ENCODE measurements around the gene PON3. TPM values are rescaled to one million over a fixed set of nuclear protein-coding genes. Genes with fewer than 3 reads are reported as not detected.

Gene PON3
- total and polyA plus RNA-seq, 5 donors from 2014 or later: not detected

DNA sequence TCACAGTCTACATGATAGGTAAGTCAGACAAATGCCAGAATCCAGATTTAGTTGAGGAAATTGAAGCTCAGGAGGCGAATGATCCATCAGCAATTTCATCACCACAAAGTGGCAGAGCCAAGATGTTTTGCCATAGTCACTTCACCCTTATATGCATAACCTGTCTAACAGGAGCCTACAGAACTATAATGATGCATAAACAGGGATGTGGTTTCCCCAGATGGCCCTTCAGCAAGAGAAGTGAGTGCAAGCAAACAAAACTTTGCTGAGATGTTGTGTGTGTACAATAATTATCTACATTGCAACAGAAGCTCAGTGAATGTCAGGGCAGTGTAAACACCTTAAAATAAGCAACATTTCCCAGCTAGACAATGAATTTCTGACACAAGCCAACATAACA is 28.6 kb downstream of the PON3 start:
- H3K36me3 ChIP-seq (ENCODE audit: control insufficient read depth, insufficient read depth, low read length): no peaks in the 10 kb centered on the region
- H3K27ac Mint-ChIP-seq: no peak overlapping the region
- peaks cover 0 to 2% (median 0%) of the 10 kb centered on the region in 7 donors for H3K9me3 Mint-ChIP-seq
- H3K36me3 Mint-ChIP-seq: no peaks in the 10 kb centered on the region
- no peak overlapping the region for H3K27ac ChIP-seq (ENCODE audit: insufficient read depth, low read length, poor library complexity, severe bottlenecking)
- DNase-seq (no peak), ATAC-seq (ENCODE audit: low read depth in 2 of 2) (no peak)
- no peak overlapping the region for H3K4me3 Mint-ChIP-seq
- no peaks in the 10 kb centered on the region for H3K4me1 Mint-ChIP-seq
- H3K27me3 Mint-ChIP-seq: no peaks in the 10 kb centered on the region
- no peaks in the 10 kb centered on the region for H3K9me3 ChIP-seq (ENCODE audit: control insufficient read depth in 2 of 2, low read length in 2 of 2)
- no peaks in the 10 kb centered on the region for H3K27me3 ChIP-seq (ENCODE audit: control insufficient read depth, insufficient read depth, low read length)
- H3K4me1 ChIP-seq (ENCODE audit: control insufficient read depth, insufficient read depth, low read length, poor library complexity, severe bottlenecking): no peaks in the 10 kb centered on the region
- no peak overlapping the region for H3K4me3 ChIP-seq (ENCODE audit: low read depth, low read length)

DNA sequence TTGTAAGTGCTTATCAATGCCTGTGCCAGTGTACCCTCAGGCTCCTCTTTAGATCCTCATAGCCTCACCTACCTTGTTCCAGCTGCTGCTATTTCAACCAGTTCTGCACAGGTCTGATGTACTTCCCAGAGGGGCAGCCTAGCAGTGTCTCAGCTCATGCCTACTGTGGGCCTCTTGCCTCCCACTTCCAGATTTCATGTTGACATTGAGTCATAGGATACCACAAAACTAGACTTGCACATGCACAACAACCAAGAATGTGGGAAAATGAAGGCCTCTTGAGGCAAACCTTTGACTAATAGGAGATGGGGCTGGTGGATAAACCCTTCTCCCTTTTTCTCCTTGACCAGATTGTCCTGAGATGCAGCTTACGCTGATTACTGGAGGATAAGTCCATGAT is 31.0 kb downstream of the PON3 start:
- no peaks in the 10 kb centered on the region for H3K27me3 Mint-ChIP-seq
- Histone ChIP-seq H3K4me3 (ENCODE audit: low read depth, low read length) (no peak overlapping the region), H3K9me3 (ENCODE audit: control insufficient read depth in 2 of 2, low read length in 2 of 2) (no peaks in the 10 kb centered on the region), H3K36me3 (ENCODE audit: control insufficient read depth, insufficient read depth, low read length) (no peaks in the 10 kb centered on the region), H3K27ac (ENCODE audit: insufficient read depth, low read length, poor library complexity, severe bottlenecking) (no peak overlapping the region), H3K27me3 (ENCODE audit: control insufficient read depth, insufficient read depth, low read length) (no peaks in the 10 kb centered on the region), H3K4me1 (ENCODE audit: control insufficient read depth, insufficient read depth, low read length, poor library complexity, severe bottlenecking) (no peaks in the 10 kb centered on the region)
- H3K36me3 Mint-ChIP-seq: no peaks in the 10 kb centered on the region
- H3K4me1 Mint-ChIP-seq: no peaks in the 10 kb centered on the region
- ATAC-seq (ENCODE audit: low read depth in 2 of 2) (no peak), DNase-seq (no peak)
- no peak overlapping the region for H3K4me3 Mint-ChIP-seq
- H3K27ac Mint-ChIP-seq: no peak overlapping the region
- peaks cover 0 to 2% (median 0%) of the 10 kb centered on the region in 7 donors for H3K9me3 Mint-ChIP-seq

- H3K4me1 Mint-ChIP-seq: no peaks in the 10 kb centered on the region
- H3K27me3 Mint-ChIP-seq: no peaks in the 10 kb centered on the region
- Histone ChIP-seq H3K36me3 (ENCODE audit: control insufficient read depth, insufficient read depth, low read length) (no peaks in the 10 kb centered on the region), H3K9me3 (ENCODE audit: control insufficient read depth in 2 of 2, low read length in 2 of 2) (no peaks in the 10 kb centered on the region), H3K4me1 (ENCODE audit: control insufficient read depth, insufficient read depth, low read length, poor library complexity, severe bottlenecking) (no peaks in the 10 kb centered on the region), H3K27me3 (ENCODE audit: control insufficient read depth, insufficient read depth, low read length) (no peaks in the 10 kb centered on the region), H3K27ac (ENCODE audit: insufficient read depth, low read length, poor library complexity, severe bottlenecking) (no peak overlapping the region), H3K4me3 (ENCODE audit: low read depth, low read length) (no peak overlapping the region)
- H3K36me3 Mint-ChIP-seq: no peaks in the 10 kb centered on the region
- DNase-seq (no peak), ATAC-seq (ENCODE audit: low read depth in 2 of 2) (no peak)
- H3K4me3 Mint-ChIP-seq: no peak overlapping the region
- peaks cover 0 to 2% (median 1%) of the 10 kb centered on the region in 7 donors for H3K9me3 Mint-ChIP-seq
- H3K27ac Mint-ChIP-seq: no peak overlapping the region
Observed at GRCh38 chr7:95357623-95358022, 38.6 kb downstream of the PON3 start.

DNA sequence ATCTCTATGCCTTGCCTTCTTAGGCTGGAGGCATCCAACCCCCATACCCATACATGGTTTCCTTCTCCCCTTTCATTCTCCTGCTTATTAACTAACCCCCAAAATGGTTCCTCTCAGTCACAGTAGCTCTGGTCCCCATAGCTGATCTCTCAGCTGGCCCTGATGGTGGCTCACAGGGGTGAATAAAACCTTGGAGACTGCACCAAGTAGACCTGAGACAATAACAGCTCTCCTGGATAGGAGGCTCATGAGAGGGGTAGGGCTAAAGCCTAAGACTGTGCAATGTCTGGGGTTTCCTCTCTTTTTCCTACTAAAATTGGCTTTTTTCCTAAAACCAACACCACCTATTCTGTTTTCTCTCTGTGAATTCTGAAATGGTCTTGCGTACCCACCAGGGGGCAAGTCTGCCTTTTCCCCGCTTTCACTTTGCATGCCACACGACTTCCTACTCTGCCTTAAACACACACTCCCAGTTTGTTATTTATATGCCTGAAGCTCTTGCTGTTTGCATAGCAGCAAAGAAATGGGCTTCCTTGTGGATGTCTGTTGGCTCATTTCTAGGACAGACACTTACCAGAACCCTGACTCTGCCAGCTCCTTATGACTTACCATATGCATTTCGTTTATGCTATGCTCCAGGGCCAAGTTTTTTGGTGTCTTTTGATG is 53.4 kb downstream of the PON3 start:
- H3K36me3 Mint-ChIP-seq: no peaks in the 10 kb centered on the region

GRCh38 chr7:95342029-95342428 is 54.1 kb downstream of the PON3 start:
- no peaks in the 10 kb centered on the region for H3K27me3 ChIP-seq (ENCODE audit: control insufficient read depth, insufficient read depth, low read length)
- H3K4me3 ChIP-seq (ENCODE audit: low read depth, low read length): no peak overlapping the region
- no peaks in the 10 kb centered on the region for H3K4me1 ChIP-seq (ENCODE audit: control insufficient read depth, insufficient read depth, low read length, poor library complexity, severe bottlenecking)
- DNase-seq (no peak), ATAC-seq (ENCODE audit: low read depth in 2 of 2) (no peak)
- peaks cover 5% of the 10 kb centered on the region for H3K27me3 Mint-ChIP-seq
- H3K27ac Mint-ChIP-seq: no peak overlapping the region
- no peak overlapping the region for H3K4me3 Mint-ChIP-seq
- no peak overlapping the region for H3K27ac ChIP-seq (ENCODE audit: insufficient read depth, low read length, poor library complexity, severe bottlenecking)
- no peaks in the 10 kb centered on the region for H3K36me3 Mint-ChIP-seq
- peaks cover 0 to 4% (median 1%) of the 10 kb centered on the region in 7 donors for H3K9me3 Mint-ChIP-seq
- H3K4me1 Mint-ChIP-seq: no peaks in the 10 kb centered on the region
- H3K9me3 ChIP-seq (ENCODE audit: control insufficient read depth in 2 of 2, low read length in 2 of 2): no peaks in the 10 kb centered on the region
- H3K36me3 ChIP-seq (ENCODE audit: control insufficient read depth, insufficient read depth, low read length): no peaks in the 10 kb centered on the region

More for the DNA sequence above, 53.4 kb downstream of the PON3 start:
- Mint-ChIP-seq H3K4me3 (no peak overlapping the region), H3K27ac (no peak overlapping the region), H3K4me1 (no peaks in the 10 kb centered on the region), H3K27me3 (peaks cover 5% of the 10 kb centered on the region), H3K9me3 (peaks cover 0 to 4% (median 0%) of the 10 kb centered on the region in 7 donors)
- no peaks in the 10 kb centered on the region for H3K9me3 ChIP-seq (ENCODE audit: control insufficient read depth in 2 of 2, low read length in 2 of 2)
- no peak overlapping the region for H3K27ac ChIP-seq (ENCODE audit: insufficient read depth, low read length, poor library complexity, severe bottlenecking)
- no peaks in the 10 kb centered on the region for H3K27me3 ChIP-seq (ENCODE audit: control insufficient read depth, insufficient read depth, low read length)
- no peaks in the 10 kb centered on the region for H3K36me3 ChIP-seq (ENCODE audit: control insufficient read depth, insufficient read depth, low read length)
- ATAC-seq (ENCODE audit: low read depth in 2 of 2): no peak
- H3K4me1 ChIP-seq (ENCODE audit: control insufficient read depth, insufficient read depth, low read length, poor library complexity, severe bottlenecking): no peaks in the 10 kb centered on the region
- no peak overlapping the region for H3K4me3 ChIP-seq (ENCODE audit: low read depth, low read length)
- no peak for DNase-seq

GRCh38 chr7:95340491-95340890 is 55.7 kb downstream of the PON3 start:
- no peak overlapping the region for H3K27ac Mint-ChIP-seq
- Histone ChIP-seq H3K27ac (ENCODE audit: insufficient read depth, low read length, poor library complexity, severe bottlenecking) (no peak overlapping the region), H3K4me1 (ENCODE audit: control insufficient read depth, insufficient read depth, low read length, poor library complexity, severe bottlenecking) (no peaks in the 10 kb centered on the region), H3K4me3 (ENCODE audit: low read depth, low read length) (no peak overlapping the region), H3K27me3 (ENCODE audit: control insufficient read depth, insufficient read depth, low read length) (no peaks in the 10 kb centered on the region), H3K36me3 (ENCODE audit: control insufficient read depth, insufficient read depth, low read length) (no peaks in the 10 kb centered on the region), H3K9me3 (ENCODE audit: control insufficient read depth in 2 of 2, low read length in 2 of 2) (no peaks in the 10 kb centered on the region)
- DNase-seq (no peak), ATAC-seq (ENCODE audit: low read depth in 2 of 2) (no peak)
- H3K36me3 Mint-ChIP-seq: no peaks in the 10 kb centered on the region
- H3K27me3 Mint-ChIP-seq: peaks cover 5% of the 10 kb centered on the region
- H3K9me3 Mint-ChIP-seq: peaks cover 0 to 4% (median 1%) of the 10 kb centered on the region in 7 donors
- H3K4me1 Mint-ChIP-seq: no peaks in the 10 kb centered on the region
- H3K4me3 Mint-ChIP-seq: no peak overlapping the region

GRCh38 chr7:95338832-95339231 is 57.3 kb downstream of the PON3 start:
- Mint-ChIP-seq H3K4me1 (no peaks in the 10 kb centered on the region), H3K9me3 (peaks cover 0 to 4% (median 1%) of the 10 kb centered on the region in 7 donors), H3K27me3 (peaks cover 5% of the 10 kb centered on the region), H3K4me3 (no peak overlapping the region), H3K36me3 (no peaks in the 10 kb centered on the region), H3K27ac (no peak overlapping the region)
- H3K9me3 ChIP-seq (ENCODE audit: control insufficient read depth in 2 of 2, low read length in 2 of 2): no peaks in the 10 kb centered on the region
- no peak overlapping the region for H3K27ac ChIP-seq (ENCODE audit: insufficient read depth, low read length, poor library complexity, severe bottlenecking)
- H3K4me1 ChIP-seq (ENCODE audit: control insufficient read depth, insufficient read depth, low read length, poor library complexity, severe bottlenecking): no peaks in the 10 kb centered on the region
- DNase-seq: no peak
- no peaks in the 10 kb centered on the region for H3K36me3 ChIP-seq (ENCODE audit: control insufficient read depth, insufficient read depth, low read length)
- ATAC-seq (ENCODE audit: low read depth in 2 of 2): no peak
- no peaks in the 10 kb centered on the region for H3K27me3 ChIP-seq (ENCODE audit: control insufficient read depth, insufficient read depth, low read length)
- no peak overlapping the region for H3K4me3 ChIP-seq (ENCODE audit: low read depth, low read length)

GRCh38 chr7:95335093-95335492 is 61.1 kb downstream of the PON3 start:
- ATAC-seq (ENCODE audit: low read depth in 2 of 2): no peak
- Mint-ChIP-seq H3K27me3 (no peaks in the 10 kb centered on the region), H3K36me3 (no peaks in the 10 kb centered on the region), H3K4me3 (no peak overlapping the region), H3K27ac (no peak overlapping the region), H3K9me3 (peaks cover 0 to 2% (median 0%) of the 10 kb centered on the region in 7 donors), H3K4me1 (peaks cover 6 to 9% (median 8%) of the 10 kb centered on the region in 4 donors)
- Histone ChIP-seq H3K9me3 (ENCODE audit: control insufficient read depth in 2 of 2, low read length in 2 of 2) (no peaks in the 10 kb centered on the region), H3K27me3 (ENCODE audit: control insufficient read depth, insufficient read depth, low read length) (no peaks in the 10 kb centered on the region), H3K27ac (ENCODE audit: insufficient read depth, low read length, poor library complexity, severe bottlenecking) (no peak overlapping the region), H3K4me1 (ENCODE audit: control insufficient read depth, insufficient read depth, low read length, poor library complexity, severe bottlenecking) (no peaks in the 10 kb centered on the region), H3K36me3 (ENCODE audit: control insufficient read depth, insufficient read depth, low read length) (no peaks in the 10 kb centered on the region), H3K4me3 (ENCODE audit: low read depth, low read length) (no peak overlapping the region)
- DNase-seq: no peak

Data from CD4-positive, CD25-positive, alpha-beta regulatory T cell (primary cell).